Heart left ventricle (tissue), 13 donors: ENCODE data around the gene PCBP3.

Source experiments
- POLR2A ChIP-seq, 2 donors: fragments of 450-650 bp; IDR thresholded peaks; one replicate each; pipeline ENCODE4 v1.6.1; 2017; ENCODE audit warnings: antibody characterized with exemption in 2 of 2, mild to moderate bottlenecking in 2 of 2, moderate library complexity in 2 of 2
- TF ChIP-seq, protein P1 (sequence below), 12 donors: fragments of 200-600 bp; sonication (generic) in 4 of 12; IDR thresholded peaks; one replicate each; pipeline versions ENCODE4 v1.5.0 to v1.8.0; 2018 to 2022; ENCODE audit warnings: antibody characterized with exemption in 12 of 12, mild to moderate bottlenecking in 5 of 12
- donor health status: ischemic (EF 13 %, LVEDD 7.1; RV severe dilation, severe dysfunction).
- donor health status: DM: no; HTN: yes; CAD: no.
- donor health status: DM: no; HTN: no; CAD: no.
- donor health status: ischemic (EF 25% LVEDD 6.9; RV normal size, moderate dysfunction).
- donor health status: ischemic (EF 25% LVEDD 5.7; RV mildly dilated, moderate dysfunction).
- donor health status: ischemic (EF 35%, LVEDD 5.7; RV mildly dilated, moderate dysfunction).
- donor health status: nonischemic (EF 11% LVEDD 7.7; RV severe dilation, severe dysfunction).
- donor health status: DM: yes; HTN: yes; CAD: no.
- donor health status: PGD.
- donor health status: ischemic (EF 29% LVEDD 5.4; RV normal size, mild dysfunction).
- donor health status: nonischemic (EF 23%, LVEDD 6.1; RV moderate dilation, normal function).

DNA sequence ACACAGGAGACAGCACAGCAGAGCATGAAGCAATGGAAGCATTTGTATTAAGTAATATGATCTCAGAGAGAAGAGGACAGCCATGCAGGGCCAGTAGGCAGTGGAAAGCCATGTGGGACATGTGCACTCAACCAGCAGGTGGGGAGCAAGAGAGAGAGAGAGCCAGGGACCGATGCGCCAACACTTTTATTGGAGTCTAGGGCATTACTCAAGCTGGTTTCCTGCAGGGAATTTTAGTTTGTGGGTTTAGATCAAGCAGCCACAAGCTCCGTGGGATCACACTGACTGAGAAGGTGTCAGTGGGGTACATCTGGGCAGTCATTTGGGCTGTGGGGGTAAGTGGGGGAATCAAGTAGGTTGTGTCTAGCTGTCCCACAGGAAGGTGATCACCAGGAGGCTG lies 137.1 kb downstream of the PCBP3 start:
- TF ChIP-seq, protein P1, sequence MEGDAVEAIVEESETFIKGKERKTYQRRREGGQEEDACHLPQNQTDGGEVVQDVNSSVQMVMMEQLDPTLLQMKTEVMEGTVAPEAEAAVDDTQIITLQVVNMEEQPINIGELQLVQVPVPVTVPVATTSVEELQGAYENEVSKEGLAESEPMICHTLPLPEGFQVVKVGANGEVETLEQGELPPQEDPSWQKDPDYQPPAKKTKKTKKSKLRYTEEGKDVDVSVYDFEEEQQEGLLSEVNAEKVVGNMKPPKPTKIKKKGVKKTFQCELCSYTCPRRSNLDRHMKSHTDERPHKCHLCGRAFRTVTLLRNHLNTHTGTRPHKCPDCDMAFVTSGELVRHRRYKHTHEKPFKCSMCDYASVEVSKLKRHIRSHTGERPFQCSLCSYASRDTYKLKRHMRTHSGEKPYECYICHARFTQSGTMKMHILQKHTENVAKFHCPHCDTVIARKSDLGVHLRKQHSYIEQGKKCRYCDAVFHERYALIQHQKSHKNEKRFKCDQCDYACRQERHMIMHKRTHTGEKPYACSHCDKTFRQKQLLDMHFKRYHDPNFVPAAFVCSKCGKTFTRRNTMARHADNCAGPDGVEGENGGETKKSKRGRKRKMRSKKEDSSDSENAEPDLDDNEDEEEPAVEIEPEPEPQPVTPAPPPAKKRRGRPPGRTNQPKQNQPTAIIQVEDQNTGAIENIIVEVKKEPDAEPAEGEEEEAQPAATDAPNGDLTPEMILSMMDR (IDR thresholded peaks at IDR 0.05) = no peak
- no peak for TF ChIP-seq POLR2A (IDR thresholded peaks at IDR 0.05)
